Gastrocnemius medialis (tissue), 4 donors: ENCODE data around the gene SPRYD3.

Experiments used
- CTCF ChIP-seq, 5 experiments: fragments of 450-650 bp in 3 of 5; fragments of 200-600 bp in 2 of 5; sonication (generic) in 2 of 5; IDR thresholded peaks in 4 of 5; conservative IDR thresholded peaks in 1 of 5; 1 replicate in 4 of 5; 2 replicates in 1 of 5; pipeline ENCODE4 v1.5.1; 2016 to 2019; ENCODE audit warnings: antibody characterized with exemption in 5 of 5, mild to moderate bottlenecking in 3 of 5, moderate library complexity in 3 of 5
- POLR2A ChIP-seq, 2 donors: fragments of 450-650 bp; IDR thresholded peaks; one replicate each; pipeline ENCODE4 v1.6.1; 2017; ENCODE audit warnings: antibody characterized with exemption in 2 of 2, mild to moderate bottlenecking in 2 of 2, moderate library complexity in 2 of 2

- TF ChIP-seq CTCF (IDR thresholded peaks at IDR 0.05 in 4 of 5, conservative IDR thresholded peaks at IDR 0.05 in 1 of 5) (no peak), POLR2A (IDR thresholded peaks at IDR 0.05) (peak; percentile 87 to 90)
These were observed 29.4 kb downstream of the SPRYD3 start, which contains the start of gene TNS2 for GRCh38 chr12:53049571-53050318.
